NCI-H2227 treated with DMSO at 0.1 percent for 48 hours (cell line): ENCODE data around the gene CHODL.

Experiments
- DNase-seq: peaks from one replicate; lab custom pipeline; 2025; lab: John Stamatoyannopoulos, UW

Gene CHODL, protein sequence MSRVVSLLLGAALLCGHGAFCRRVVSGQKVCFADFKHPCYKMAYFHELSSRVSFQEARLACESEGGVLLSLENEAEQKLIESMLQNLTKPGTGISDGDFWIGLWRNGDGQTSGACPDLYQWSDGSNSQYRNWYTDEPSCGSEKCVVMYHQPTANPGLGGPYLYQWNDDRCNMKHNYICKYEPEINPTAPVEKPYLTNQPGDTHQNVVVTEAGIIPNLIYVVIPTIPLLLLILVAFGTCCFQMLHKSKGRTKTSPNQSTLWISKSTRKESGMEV

DNA sequence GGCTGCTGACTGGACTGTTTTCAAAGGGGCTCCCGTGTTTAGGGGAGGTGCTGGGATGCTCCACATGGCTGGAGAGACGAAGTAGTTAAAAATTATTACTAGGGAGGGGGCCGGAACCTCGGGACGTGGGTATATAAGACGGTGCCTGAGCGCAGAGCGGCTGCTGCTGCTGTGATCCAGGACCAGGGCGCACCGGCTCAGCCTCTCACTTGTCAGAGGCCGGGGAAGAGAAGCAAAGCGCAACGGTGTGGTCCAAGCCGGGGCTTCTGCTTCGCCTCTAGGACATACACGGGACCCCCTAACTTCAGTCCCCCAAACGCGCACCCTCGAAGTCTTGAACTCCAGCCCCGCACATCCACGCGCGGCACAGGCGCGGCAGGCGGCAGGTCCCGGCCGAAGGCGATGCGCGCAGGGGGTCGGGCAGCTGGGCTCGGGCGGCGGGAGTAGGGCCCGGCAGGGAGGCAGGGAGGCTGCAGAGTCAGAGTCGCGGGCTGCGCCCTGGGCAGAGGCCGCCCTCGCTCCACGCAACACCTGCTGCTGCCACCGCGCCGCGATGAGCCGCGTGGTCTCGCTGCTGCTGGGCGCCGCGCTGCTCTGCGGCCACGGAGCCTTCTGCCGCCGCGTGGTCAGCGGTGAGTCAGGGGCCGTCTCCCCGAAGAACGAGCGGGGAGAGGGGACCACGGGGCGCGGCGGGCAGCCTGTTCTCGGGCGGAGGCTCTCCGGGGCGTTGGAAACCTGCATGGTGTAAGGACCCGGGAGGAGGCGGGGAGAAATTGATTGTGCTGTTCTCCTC lies at the start of gene CHODL:
CHODL (plus strand) TSS at position 163 of the 793 bp plus-strand sequence; CDS start at position 554, 391 bp downstream.
- DNase-seq: no peak

DNA sequence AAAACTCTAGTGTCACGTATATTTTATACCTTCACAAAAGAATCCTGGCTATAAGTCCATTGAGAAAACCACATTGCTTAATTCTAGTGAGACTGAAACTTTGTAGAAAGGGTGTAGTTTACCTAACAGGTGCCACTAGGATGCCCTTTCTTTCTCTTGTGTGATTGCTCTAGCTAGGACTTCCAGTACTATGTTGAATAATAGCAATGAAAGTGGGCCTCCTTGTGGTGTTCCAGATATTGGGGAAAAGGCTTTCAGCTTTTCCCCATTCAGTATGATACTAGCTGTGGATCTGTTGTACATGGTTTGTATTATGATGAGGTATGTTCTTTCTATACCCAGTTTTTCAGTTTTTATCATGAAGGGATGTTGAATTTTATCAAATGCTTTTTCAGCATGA lies 39.7 kb upstream of the CHODL start:
- no peak for DNase-seq

DNA sequence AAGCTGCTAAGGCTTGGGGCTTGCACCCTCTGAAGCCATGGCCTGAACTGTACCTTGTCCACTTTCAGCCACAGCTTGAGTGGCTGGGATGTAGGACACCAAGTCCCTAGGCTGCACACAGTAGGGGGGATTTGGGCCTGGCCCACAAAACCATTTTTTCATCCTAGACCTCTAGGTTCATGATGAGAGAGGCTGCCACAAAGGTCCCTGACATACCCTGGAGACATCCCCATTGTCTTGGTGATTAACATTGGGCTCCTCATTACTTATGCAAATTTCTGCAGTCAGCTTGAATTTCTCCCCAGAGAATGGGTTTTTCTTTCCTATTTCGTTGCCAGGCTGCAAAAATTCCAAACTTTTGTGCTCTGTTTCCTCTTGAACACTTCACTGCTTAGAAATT lies 26.3 kb upstream of the CHODL start:
- no peak for DNase-seq

DNA sequence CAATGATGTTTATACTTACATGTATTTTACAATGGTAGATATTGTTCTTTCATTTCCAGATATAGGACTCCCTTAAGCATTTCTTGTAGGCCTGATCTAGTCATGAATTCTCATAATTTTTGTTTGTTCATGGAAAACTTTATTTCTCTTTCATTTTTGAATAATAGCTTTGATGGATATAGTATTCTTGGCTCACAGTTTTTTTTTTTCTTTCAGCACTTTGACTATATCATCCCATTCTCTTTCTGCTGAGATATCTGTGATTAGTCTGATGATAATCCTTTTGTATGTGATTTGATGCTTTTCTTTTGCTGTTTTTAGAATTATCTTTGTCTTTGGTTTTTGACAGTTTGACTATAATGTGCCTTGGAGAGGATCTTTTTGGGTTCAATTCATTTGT lies 24.1 kb upstream of the CHODL start:
- no peak for DNase-seq

DNA sequence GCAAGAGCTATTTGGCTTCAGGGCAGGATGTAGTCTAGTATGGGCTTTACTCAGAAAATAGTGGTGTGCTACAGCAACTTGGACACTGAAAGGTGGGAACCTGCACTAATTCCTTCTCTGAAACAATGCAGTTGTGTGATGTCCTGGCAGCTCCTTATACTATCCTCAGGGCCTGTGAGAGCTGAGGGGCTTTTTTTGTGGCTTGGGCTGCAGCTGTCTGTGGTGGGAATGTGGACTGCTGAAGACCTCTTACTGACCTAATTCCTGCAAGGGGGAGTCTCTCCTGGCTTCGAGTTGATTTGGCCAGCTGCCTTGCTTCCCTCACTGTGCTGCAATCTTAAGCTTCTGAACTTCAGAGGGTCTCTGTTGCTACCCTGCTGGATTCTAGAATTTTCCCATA lies 22.3 kb upstream of the CHODL start:
- DNase-seq: no peak

DNA sequence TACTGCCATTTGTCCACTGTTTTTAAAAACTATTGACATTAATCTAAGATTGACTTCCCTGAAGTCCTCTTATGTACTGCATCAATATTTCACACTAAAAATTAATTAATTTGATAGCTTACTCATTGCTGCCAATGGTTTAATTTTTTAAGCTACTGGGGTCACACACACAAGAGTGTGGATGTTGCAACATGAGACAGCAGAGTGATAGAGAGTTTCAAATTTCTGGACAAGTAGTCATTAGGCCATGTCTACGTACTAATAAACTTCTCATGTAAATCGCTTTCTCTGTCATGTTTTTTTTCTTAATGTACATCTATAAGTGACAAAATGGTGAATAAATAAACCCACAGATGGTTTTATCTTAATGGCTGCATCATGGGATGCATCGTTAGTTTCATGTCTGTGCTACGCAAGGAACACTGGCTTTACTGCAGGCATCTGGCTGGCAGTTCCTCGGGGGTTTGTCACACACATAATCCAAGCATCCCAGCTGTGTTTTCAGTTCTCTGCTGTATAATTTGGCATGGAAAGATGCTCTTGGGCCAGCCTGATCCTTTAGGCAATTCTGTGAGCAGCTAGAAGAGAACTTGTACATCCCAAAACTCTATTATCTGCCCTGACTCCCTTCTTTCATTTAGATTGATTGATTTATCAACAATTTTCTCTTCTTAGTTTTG lies 16.4 kb upstream of the CHODL start:
- no peak for DNase-seq

DNA sequence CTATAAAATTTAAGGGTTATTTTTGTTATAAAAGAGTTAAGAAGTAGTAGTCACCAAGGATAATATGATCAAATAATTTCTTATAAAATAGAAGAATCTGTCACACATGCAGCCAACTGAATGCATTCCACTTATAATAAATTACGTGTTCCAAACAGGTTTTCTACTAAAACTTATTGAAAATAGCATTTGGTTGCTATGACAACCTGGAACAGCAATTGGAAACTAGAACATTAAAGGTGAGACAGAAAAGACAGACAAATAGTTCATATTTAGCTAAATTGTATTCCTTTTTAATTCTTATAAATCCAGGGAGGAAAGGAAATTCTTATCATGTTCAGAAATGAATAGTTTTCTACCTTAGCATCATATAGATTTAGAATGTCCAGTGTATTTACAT lies 9.1 kb upstream of the CHODL start:
- DNase-seq: no peak

DNA sequence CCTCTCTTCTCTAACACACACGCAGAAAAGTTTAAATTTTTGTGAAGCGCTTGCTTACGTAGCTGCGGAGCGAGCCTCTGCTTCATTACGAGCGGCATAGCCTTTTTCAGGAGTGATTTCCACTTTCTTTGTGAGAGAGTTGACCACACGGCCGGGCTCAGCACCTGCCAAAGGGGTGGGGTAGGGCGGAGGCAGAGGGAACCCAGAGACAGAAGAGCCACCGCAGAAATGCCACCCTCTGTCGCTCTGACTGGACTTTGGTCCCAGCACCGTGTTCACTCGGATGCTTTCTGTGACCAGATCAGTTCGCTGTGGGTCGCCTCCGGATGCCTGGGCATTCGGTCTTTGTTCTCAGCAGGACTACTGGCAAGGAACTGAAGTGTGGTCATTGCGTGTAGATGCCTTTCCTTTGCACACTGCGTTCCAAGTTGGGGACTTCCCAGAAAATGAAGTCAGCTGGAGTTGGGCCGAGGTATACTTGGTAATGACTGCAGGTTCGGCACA lies 883 bp downstream of the CHODL start:
- peak; percentile 41 for DNase-seq

DNA sequence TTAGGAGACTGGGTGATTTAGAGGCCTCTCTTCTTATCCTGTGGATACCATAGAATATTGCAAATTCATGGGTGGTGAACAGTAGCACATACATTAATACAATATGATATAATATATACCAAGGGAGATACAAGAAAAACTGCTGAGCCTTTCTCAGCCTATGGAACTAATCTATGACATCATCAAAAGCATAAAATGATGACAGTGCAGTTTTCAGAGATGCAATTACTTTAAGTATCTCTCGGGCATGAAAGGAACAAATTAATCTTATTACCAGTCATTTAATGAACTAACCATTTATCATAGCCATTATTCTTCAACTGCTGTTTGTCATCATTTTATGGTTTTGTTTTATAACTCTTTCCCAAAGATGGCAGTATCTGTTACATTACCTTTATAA lies 3.5 kb downstream of the CHODL start:
- no peak for DNase-seq

DNA sequence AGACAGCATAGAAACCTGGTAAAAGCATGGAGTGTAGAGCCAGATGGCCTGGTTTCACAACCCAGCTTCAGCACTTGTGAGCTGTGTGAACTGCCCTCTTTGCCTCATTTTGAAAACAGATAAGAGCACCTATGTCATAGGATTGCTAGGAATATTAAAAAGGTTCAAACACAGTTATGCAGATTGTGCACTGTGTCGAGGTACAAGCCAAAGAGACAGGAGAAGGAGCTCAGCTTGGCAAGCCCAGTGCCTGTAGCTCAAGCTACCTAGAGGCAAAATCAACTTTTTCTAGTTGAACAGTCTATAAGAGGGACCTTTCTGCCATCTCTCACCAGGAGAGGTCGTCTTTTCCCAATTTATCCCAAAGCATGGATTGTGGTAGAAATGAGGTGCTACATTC lies 5.0 kb downstream of the CHODL start:
- DNase-seq: peak; percentile 48

DNA sequence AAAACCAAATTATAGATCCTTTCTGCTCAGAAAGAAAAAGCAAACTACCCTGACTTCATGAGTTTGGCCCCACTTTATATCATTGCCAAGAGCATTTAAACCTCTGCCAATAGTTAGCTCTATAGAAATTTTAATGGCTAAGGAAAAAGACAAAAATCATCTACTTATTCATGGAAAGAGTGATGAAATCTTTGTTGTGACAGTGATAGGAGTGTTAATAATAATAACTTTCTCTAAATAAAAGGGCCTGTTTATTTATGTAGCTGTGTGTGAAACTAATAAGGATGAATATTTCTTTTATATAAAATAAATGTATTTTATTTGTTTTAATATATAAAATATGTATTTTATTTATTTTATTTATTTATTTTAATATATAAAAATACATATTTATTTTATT lies 6.4 kb downstream of the CHODL start:
- DNase-seq: no peak

DNA sequence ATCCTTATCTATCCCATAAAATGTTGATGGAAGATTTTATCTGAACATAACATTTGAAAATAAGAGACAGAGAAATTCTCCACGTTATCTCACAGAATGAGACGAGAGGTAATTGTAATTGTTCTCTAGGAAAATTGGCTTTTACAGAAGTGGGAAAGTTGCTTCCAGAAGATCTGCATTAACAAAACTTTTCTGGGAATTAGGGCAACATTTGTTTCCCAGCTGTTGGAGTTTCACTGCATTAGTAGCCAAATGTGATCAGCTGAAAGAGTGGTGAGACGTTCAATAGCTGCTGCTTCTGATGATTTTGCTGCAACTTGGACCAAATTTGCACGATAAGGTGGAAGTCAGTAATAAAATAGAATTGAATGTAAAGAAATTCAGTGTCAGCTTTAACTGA lies 7.6 kb downstream of the CHODL start:
- DNase-seq: no peak

DNA sequence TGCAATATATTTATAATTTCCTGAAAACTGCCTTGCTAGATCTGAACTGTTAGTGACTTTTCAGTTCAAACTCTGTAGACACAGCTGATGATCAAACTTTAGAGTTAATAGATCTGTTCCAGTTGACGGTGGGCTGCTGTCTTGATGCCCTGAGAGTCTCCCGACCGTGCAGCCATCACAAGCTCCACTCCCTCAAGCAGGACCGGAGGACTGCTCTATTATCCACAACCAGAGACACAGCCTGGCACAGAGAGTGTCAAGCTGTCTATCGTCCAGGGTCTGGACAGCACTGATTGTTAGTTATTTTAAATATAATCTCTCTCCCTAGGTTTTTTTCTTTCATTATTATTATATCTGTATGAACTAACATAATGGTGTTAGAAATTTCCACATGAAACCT lies 8.0 kb downstream of the CHODL start:
- no peak for DNase-seq

DNA sequence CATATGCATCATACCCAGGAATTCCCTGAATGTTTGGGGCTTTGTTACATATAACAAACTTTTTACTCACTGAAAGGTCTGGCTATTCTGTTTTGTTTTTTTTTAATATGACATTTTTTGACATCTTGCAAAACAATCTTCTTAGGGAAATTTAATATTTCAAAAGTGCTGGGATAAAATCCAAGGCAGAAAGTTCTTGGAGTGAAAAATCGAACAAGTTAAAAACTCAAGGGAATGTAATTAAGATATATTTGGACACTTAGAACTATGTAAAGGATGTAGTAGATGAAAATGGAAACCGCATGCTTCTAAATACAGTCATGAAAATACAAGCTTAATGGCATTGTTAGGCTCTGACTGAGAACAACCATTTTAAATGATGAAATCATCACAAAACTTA lies 8.6 kb downstream of the CHODL start:
- DNase-seq: no peak

DNA sequence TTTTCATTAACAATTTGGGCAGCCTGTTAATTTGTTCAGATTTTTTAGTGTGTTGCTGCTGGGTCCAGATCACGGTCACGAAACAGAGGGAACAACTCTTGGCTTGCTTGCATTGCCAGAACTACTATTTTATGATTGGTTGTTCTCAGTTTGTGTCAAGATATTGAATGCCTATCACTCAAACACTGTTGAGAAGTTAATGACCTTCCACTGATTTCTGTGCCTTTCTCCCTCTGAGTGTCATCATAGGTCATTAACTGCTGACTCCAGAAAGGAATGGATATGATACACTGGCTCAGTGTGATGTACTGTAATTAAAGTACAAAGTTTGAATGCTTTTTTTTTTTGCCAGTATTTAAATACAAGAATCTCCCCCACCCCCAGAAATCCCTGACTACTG lies 9.2 kb downstream of the CHODL start:
- no peak for DNase-seq

DNA sequence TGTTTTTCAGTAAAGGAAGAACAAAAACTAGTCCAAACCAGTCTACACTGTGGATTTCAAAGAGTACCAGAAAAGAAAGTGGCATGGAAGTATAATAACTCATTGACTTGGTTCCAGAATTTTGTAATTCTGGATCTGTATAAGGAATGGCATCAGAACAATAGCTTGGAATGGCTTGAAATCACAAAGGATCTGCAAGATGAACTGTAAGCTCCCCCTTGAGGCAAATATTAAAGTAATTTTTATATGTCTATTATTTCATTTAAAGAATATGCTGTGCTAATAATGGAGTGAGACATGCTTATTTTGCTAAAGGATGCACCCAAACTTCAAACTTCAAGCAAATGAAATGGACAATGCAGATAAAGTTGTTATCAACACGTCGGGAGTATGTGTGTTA lies 21.3 kb downstream of the CHODL start:
- DNase-seq: no peak

DNA sequence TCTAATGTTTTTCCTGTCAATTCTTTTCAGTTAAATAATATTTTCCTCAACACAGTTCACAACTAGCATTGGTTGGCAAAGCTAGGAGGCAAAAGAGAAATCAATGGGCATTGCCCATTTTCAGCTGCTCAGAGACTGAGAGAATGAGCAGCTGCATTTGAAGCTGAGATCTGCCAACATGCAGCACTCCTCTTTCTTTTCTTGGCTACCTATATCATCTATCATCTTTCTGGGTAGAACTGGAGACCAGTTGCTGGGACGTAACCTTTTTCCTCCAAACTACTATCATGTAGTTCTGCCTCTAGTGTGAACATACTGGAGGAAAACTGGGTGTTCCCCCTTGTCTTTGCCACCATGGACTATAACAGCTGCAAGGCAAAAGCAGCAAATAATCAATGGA lies 22.9 kb downstream of the CHODL start:
- DNase-seq: no peak

DNA sequence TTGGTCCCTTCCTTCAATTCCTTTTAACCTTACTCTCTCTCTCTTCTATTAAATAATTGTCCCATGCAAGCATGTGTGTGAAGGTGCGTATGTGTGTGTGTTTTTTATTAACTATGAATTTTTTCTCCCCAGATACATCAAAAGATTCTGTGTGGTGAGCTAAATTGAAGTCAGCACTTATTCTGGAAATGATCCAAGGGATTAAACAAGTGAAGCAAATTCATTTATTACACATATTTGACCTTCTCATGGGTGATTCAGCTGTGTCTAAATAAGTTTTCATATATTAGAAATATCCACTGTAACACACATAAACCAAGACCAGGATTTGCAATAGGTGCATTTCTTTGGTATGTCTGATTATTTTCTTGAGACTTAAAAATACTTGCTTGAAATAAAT lies 24.3 kb downstream of the CHODL start:
- DNase-seq: no peak

DNA sequence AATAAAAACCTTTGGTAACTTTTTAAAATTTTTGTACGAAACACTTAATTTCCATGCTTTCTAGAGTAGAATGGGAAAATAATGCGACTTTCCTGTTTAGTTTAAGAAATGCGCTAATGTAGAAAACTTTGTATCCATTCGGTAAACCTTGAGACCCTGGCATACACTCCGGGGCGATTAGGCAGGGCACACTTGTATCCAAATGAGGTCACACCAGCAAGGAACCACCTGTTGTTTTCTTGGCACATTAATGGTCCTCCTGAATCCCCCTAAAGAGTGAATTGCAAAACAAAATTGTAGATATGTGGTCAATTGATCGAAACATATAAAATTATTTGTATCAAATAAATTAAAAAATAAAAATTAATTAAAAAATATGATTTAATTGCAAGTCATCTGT lies 25.2 kb downstream of the CHODL start:
- DNase-seq: no peak

DNA sequence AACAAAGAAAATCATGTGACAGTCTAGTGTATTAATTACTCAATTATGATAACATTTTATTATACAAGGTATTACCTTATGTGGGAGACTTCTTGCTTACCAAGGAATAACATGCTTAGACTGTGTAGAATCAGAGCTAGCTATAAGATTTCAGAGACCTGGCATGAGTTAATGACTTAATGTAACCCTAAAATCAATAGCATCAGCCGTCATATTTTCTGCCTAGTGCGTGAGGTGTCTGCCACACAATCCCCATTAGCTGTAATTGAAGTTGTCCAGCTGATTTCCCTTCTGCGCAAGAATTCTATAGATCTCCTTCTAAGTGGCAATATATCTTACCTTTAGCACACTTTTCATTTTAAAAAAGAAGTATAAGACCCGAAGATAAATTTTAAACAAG lies 28.8 kb downstream of the CHODL start:
- DNase-seq: peak; percentile 12

DNA sequence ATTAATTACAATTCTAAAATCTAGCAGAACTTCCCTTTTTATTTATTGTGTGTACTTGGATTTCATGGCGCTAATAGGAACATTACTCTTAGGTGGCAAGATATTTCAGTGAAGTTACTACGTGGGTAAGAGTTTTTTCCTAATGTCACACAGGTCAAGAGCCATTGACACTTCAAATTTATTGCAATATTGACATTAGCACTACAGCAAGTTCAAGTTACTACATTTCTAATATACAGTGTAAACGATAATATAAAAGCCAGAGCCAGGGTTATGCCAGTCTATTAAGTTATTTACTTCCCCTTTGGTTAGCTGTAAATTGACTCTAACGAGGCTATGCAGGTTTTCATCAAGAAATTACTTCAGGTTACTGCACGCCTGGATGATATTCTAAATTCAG lies 29.7 kb downstream of the CHODL start:
- no peak for DNase-seq

DNA sequence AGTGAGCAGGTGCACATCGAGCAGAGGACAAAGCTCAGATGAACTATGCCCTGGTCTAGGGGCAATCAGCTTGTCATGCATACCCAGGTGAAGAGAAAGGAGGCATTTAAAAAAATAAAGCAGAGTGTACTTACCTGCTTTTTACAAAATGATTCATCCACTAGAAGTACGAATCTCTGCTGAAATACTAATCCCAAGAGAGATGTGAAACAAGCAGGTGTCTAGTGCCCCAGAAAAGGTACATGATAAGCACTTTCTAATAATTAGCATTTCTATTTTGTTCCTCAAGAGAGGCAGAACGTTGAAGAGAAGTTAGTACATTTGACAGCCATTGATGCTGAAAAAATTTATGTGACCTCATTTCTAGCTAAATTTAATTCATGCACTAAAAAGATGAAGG lies 31.1 kb downstream of the CHODL start:
- DNase-seq: no peak

DNA sequence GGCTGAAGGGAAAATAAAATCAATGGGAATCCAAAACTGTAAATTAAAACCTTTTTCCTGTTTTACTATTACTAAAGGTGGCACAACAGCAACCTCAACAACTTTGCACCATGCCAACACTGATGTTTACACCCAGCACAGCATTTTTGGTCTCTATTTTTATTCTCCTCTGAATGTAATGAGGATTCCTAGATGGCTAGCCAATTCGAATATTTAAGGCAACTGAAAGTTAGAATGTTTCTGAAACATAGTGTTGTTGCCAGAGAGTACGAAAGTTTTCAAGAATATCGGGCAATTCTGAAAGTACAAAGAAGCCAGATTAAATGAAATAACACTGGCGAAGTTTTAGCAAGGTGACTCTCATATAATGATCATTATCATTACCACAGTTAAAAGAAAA lies 40.7 kb downstream of the CHODL start:
- no peak for DNase-seq
